Esophagus squamous epithelium (tissue), 4 donors: Measurements from ENCODE around the gene GCSAML.

ENCODE experiments used
- CTCF ChIP-seq, 6 experiments: fragments of 450-650 bp in 4 of 6; fragments of 200-600 bp in 2 of 6; sonication (generic) in 2 of 6; IDR thresholded peaks; one replicate each; pipeline ENCODE4 v1.5.1; 2016 to 2019; ENCODE audit warnings: antibody characterized with exemption in 6 of 6, mild to moderate bottlenecking in 4 of 6, moderate library complexity in 4 of 6
- POLR2A ChIP-seq, 4 donors: fragments of 450-650 bp; IDR thresholded peaks; one replicate each; pipeline ENCODE4 v1.6.1; 2017; ENCODE audit warnings: antibody characterized with exemption in 4 of 4, mild to moderate bottlenecking in 4 of 4, moderate library complexity in 3 of 4

- TF ChIP-seq CTCF (IDR thresholded peaks at IDR 0.05): no peak
- TF ChIP-seq POLR2A (IDR thresholded peaks at IDR 0.05): no peak
Observed at GRCh38 chr1:247536340-247536739, 12.6 kb upstream of the GCSAML start, which contains the start of gene OR2C3.
